Esophagus muscularis mucosa (tissue), 3 donors: ENCODE results near the gene ERCC1.

Experiments used
- CTCF ChIP-seq, 3 experiments: fragments of 200-600 bp in 2 of 3; fragments of 450-650 bp in 1 of 3; sonication (generic) in 2 of 3; IDR thresholded peaks; one replicate each; pipeline ENCODE4 v1.5.1; 2017 to 2019; ENCODE audit warnings: antibody characterized with exemption in 3 of 3, mild to moderate bottlenecking in 2 of 3, moderate library complexity in 1 of 3
- POLR2A ChIP-seq: fragments of 450-650 bp; IDR thresholded peaks from one replicate; pipeline ENCODE4 v1.6.1; 2017; ENCODE audit warnings: antibody characterized with exemption, moderate library complexity, mild to moderate bottlenecking, low read depth
- POLR2AphosphoS5 ChIP-seq, 2 donors: sonication (generic); formaldehyde crosslinking; IDR thresholded peaks; one replicate each; pipeline ENCODE4 v1.6.1; 2017; ENCODE audit warnings: antibody characterized with exemption in 2 of 2

- no peak for TF ChIP-seq CTCF (IDR thresholded peaks at IDR 0.05)
- TF ChIP-seq POLR2AphosphoS5 (IDR thresholded peaks at IDR 0.05) = no peak
- TF ChIP-seq POLR2A = no peak
Measured at GRCh38 chr19:45401815-45402214, 21.9 kb downstream of the ERCC1 start.
